Memory B cell (primary cell): ENCODE measurements around the gene SLC5A1.

Source experiments
- ATAC-seq: fragments of 150-1000 bp; cut with Tn5 transposase; 2 replicates; pipeline ENCODE4 v1.10.0; 2021; ENCODE audit warnings: low read depth, mild to moderate bottlenecking, moderate library complexity
- DNase-seq, 2 donors: peaks; one replicate each; pipeline ENCODE4 v3.0.0; 2022; ENCODE audit warnings: low spot score in 2 of 2
- H3K27ac Mint-ChIP-seq: one replicate; pipeline ENCODE4 v1.8.0; 2022; ENCODE audit warnings: mild to moderate bottlenecking, moderate library complexity, mixed read lengths
- H3K27me3 Mint-ChIP-seq: one replicate; pipeline ENCODE4 v1.8.0; 2022; ENCODE audit warnings: mixed read lengths
- H3K36me3 Mint-ChIP-seq: one replicate; pipeline ENCODE4 v1.8.0; 2022; ENCODE audit warnings: mild to moderate bottlenecking, mixed read lengths
- H3K4me1 Mint-ChIP-seq: one replicate; pipeline ENCODE4 v1.8.0; 2022; ENCODE audit warnings: mixed read lengths
- H3K4me3 Mint-ChIP-seq: one replicate; pipeline ENCODE4 v1.8.0; 2022; ENCODE audit warnings: mild to moderate bottlenecking, moderate library complexity, mixed read lengths
- H3K9me3 Mint-ChIP-seq: one replicate; pipeline ENCODE4 v1.8.0; 2022; ENCODE audit warnings: mixed read lengths

SLC5A1 gene

DNA sequence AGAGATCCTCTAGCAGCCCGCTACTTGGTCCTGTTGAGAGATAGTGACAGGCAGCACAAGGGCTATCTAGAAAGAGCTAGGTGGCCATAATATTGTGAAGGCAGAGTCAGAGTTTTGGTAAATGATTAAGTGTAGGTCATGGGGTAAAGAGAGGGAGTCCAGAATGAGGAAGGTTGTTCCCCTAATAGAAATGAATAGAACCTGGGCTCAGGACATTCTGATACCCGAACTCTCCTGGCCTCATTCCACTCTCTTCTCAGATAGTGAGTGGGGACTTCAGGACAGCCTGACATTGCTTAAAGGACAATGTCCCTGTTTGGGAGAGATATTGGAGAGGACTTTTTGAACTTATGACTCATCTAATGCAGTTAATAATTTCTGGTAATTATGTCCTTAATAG is 20.6 kb downstream of the SLC5A1 start:
- Mint-ChIP-seq H3K4me3 (no peak overlapping the region), H3K9me3 (peaks cover 5% of the 10 kb centered on the region), H3K36me3 (peaks cover 3% of the 10 kb centered on the region), H3K27me3 (peaks cover 25% of the 10 kb centered on the region), H3K4me1 (no peaks in the 10 kb centered on the region), H3K27ac (no peak overlapping the region)
- no peak for DNase-seq
- ATAC-seq, result no peak

DNA sequence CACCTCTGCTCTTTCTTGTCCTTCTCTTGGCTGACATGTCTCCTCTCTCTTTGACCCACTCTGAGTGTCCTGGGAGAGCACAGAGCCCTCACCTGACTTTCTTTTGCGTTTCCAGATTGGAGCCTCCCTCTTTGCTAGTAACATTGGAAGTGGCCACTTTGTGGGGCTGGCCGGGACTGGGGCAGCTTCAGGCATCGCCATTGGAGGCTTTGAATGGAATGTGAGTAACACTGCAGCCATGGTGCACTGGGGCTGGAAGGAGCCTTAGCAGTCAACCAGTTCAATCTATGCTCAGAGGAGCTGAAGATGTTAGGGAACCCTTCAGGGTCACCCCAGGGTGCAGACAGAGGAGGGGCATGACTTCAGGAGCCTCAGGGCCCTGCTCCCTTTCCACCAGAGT is 23.8 kb downstream of the SLC5A1 start:
- ATAC-seq (no peak), DNase-seq (no peak)
- no peak overlapping the region for H3K4me3 Mint-ChIP-seq
- H3K27ac Mint-ChIP-seq, result no peak overlapping the region
- H3K27me3 Mint-ChIP-seq, result peaks cover 22% of the 10 kb centered on the region
- peaks cover 2% of the 10 kb centered on the region for H3K4me1 Mint-ChIP-seq
- H3K36me3 Mint-ChIP-seq, result peaks cover 3% of the 10 kb centered on the region
- H3K9me3 Mint-ChIP-seq, result peaks cover 5% of the 10 kb centered on the region

DNA sequence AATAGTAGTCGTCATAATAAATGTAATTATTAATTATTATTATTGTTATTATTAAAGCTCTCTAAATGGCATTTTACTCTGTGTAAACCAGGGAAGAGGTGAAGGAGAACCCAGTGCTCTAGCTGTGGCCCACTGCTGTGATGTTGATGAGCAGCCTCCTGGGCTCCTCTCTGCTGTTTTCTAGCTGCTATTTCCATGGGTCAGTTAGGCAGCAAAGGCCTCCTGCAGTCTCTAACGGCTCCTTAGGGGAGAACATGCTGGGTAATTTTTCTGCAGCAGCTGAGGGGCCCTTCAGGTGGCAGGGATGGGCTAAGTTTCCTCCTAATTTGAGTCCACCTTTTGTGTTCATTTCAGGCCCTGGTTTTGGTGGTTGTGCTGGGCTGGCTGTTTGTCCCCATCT is 24.6 kb downstream of the SLC5A1 start:
- ATAC-seq, result no peak
- Mint-ChIP-seq H3K27ac (no peak overlapping the region), H3K4me1 (peaks cover 2% of the 10 kb centered on the region), H3K27me3 (peaks cover 21% of the 10 kb centered on the region), H3K4me3 (no peak overlapping the region), H3K9me3 (peaks cover 2% of the 10 kb centered on the region), H3K36me3 (no peaks in the 10 kb centered on the region)
- no peak for DNase-seq

DNA sequence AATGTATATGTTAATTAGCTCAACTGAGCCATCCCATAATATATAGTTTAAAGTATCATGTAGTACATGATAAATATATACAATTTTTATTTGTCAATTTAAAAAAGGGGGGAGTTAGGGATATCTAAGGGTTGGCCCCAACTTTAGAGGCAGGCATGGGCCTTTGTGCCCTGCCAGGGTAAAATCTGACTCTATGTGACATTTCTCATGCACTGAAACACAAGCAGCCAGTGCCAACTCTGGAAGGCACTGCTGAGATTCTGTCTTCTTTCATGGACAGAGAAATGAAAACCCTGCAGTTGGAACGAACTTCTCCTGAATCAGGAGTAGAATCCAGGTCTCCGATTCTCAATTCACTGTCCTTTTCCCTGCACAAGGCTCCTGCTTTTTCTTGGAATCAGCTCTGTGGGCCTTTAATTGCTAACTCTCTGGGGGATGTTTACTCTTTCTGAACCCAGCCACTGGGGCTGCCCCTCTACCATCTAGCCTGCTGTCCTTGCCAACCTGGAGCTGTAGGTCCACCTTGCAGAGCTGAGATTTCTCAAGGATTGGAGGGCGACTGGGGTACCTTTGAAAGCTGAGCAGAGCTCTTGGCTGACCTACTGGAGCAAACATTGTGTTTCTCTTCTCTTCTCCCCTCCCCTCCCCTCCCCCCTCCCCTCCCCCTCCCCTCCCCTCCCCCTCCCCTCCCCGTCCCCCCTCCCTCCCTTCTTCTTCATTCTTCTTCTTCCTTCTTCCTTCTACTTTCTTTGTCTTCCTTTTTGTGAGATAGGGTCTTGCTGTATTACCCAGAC is 26.7 kb downstream of the SLC5A1 start:
- ATAC-seq (no peak), DNase-seq (no peak)
- Mint-ChIP-seq H3K36me3 (no peaks in the 10 kb centered on the region), H3K27ac (no peak overlapping the region), H3K4me3 (no peak overlapping the region), H3K27me3 (peaks cover 19% of the 10 kb centered on the region), H3K9me3 (no peaks in the 10 kb centered on the region), H3K4me1 (peaks cover 2% of the 10 kb centered on the region)

DNA sequence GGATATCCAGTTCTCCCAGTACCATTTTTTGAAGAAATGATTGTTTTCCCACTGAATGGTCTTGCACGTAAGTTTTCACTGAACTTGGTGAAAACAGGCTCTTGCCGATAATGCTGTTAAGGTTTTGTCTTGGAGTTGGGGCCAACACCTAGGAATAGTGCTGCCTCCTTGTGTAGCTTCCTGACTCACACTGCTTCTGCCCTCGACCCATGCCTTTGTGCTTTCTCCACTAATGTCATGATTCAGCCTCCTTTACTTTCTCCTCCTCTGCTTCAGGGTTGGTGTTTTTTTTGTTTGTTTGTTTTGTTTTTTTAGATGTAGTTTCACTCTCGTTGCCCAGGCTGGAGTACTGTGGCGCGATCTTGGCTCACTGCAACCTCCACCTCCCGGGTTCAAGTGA is 30.2 kb downstream of the SLC5A1 start:
- H3K27me3 Mint-ChIP-seq, result peaks cover 24% of the 10 kb centered on the region
- no peak overlapping the region for H3K27ac Mint-ChIP-seq
- H3K4me3 Mint-ChIP-seq, result no peak overlapping the region
- peaks cover 2% of the 10 kb centered on the region for H3K4me1 Mint-ChIP-seq
- ATAC-seq (no peak), DNase-seq (no peak)
- no peaks in the 10 kb centered on the region for H3K9me3 Mint-ChIP-seq
- no peaks in the 10 kb centered on the region for H3K36me3 Mint-ChIP-seq

DNA sequence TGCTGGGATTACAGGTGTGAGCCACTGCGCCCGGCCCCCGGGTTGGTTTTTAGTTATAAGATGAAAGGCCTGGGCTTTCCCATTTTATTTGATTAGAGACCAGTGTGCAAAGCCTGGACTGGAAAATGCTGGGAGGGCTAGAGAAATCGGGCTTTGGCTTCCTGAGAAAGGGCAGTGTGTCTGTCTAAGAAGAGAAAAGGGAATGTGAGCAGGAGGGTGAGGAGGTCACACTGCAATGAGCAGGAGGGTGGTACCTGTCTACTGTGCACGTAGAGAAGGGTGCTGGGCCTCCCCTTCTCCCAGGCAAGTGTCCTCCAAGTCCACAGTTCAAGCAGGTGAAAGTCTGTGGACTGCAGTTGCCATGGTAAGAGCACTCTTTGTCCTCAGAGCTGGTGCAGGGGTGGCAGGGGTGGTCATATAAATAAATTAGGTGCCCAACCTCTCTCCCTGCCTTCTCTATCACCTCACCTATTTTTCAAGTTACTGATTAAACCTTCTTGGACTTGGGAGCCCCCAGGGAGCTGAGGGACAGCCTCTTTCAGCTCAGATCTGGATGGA is 30.8 kb downstream of the SLC5A1 start:
- Mint-ChIP-seq H3K9me3 (no peaks in the 10 kb centered on the region), H3K27ac (no peak overlapping the region), H3K27me3 (peaks cover 22% of the 10 kb centered on the region), H3K4me1 (peaks cover 2% of the 10 kb centered on the region), H3K36me3 (no peaks in the 10 kb centered on the region), H3K4me3 (no peak overlapping the region)
- ATAC-seq (no peak), DNase-seq (no peak)

DNA sequence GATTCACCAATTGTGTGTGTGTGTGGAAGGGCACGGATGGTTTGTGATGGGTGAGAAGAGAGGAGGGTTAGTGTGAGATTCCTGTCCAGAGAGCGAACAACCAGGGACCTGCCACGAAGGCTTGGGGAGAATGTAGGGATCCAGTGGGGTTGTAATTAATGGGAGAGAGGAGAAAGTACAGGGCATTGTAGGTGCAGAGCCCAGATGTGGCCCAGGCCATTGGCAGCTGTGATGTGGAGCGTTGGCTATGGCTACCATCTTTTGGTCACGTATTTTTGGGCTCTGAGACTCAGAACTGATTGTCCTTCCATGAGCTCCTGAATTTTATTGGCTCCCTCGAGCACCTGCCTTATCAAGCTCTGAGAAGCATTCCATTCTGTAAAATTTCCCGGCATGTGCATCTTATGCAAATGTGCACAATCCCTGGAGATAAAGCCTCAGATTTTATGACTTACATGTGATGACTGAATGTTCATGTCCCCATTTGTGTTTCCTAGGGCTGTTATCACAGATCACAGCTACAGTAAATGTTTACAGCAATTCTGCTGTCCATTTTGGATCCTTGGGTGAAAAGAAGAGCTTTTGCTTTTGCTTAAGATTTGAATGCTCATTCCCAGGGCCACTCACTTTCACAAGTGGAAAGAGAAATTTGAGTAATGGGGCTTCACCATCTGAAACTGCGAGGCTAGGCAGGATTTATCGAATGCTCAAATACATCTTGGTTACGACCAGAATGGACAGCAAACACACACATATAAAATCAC is 33.1 kb downstream of the SLC5A1 start:
- no peaks in the 10 kb centered on the region for H3K36me3 Mint-ChIP-seq
- no peak overlapping the region for H3K4me3 Mint-ChIP-seq
- H3K27me3 Mint-ChIP-seq, result peaks cover 24% of the 10 kb centered on the region
- no peak for ATAC-seq
- no peak overlapping the region for H3K27ac Mint-ChIP-seq
- H3K4me1 Mint-ChIP-seq, result no peaks in the 10 kb centered on the region
- no peak for DNase-seq
- no peaks in the 10 kb centered on the region for H3K9me3 Mint-ChIP-seq

DNA sequence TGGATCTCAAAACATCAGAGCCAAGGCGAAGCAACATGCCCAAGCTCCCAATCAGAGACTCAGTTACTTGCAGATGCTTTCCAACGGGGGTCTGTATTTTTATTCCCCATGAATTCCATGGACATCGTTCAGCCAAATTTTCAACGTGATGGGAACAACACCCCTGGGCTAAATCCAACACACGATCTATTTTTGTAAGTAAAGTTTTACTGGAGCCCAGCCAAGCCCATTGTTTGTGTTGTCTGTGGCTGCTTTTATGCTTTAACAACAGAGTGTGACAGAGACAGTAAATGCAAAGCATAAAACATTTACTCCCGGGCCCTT is 33.7 kb downstream of the SLC5A1 start:
- no peak for ATAC-seq
- H3K4me3 Mint-ChIP-seq, result no peak overlapping the region
- no peaks in the 10 kb centered on the region for H3K4me1 Mint-ChIP-seq
- H3K27ac Mint-ChIP-seq, result no peak overlapping the region
- no peaks in the 10 kb centered on the region for H3K9me3 Mint-ChIP-seq
- no peak for DNase-seq
- H3K36me3 Mint-ChIP-seq, result no peaks in the 10 kb centered on the region
- peaks cover 23% of the 10 kb centered on the region for H3K27me3 Mint-ChIP-seq

DNA sequence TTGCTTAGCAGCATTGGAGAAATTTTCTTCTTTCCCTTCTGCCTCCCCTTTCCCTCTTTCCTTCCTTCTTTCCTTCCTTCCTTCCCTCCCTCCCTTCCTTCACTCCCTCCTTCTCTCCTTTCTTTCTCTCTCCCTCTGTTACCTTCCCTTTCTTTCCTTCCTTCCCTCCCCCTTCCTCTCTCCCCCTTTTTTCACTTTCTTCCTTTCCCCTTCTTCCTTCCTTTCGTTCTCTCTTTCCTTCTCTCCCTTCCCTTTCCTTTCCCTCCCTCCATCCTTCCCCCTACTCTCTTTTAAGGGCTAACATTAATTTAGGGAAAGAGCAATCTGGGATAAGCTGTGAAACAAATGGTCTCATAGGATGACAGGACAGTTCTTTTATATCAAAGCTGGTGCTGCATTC is 34.1 kb downstream of the SLC5A1 start:
- Mint-ChIP-seq H3K27me3 (peaks cover 21% of the 10 kb centered on the region), H3K4me3 (no peak overlapping the region), H3K4me1 (no peaks in the 10 kb centered on the region), H3K9me3 (no peaks in the 10 kb centered on the region), H3K36me3 (no peaks in the 10 kb centered on the region), H3K27ac (no peak overlapping the region)
- DNase-seq (no peak), ATAC-seq (no peak)

DNA sequence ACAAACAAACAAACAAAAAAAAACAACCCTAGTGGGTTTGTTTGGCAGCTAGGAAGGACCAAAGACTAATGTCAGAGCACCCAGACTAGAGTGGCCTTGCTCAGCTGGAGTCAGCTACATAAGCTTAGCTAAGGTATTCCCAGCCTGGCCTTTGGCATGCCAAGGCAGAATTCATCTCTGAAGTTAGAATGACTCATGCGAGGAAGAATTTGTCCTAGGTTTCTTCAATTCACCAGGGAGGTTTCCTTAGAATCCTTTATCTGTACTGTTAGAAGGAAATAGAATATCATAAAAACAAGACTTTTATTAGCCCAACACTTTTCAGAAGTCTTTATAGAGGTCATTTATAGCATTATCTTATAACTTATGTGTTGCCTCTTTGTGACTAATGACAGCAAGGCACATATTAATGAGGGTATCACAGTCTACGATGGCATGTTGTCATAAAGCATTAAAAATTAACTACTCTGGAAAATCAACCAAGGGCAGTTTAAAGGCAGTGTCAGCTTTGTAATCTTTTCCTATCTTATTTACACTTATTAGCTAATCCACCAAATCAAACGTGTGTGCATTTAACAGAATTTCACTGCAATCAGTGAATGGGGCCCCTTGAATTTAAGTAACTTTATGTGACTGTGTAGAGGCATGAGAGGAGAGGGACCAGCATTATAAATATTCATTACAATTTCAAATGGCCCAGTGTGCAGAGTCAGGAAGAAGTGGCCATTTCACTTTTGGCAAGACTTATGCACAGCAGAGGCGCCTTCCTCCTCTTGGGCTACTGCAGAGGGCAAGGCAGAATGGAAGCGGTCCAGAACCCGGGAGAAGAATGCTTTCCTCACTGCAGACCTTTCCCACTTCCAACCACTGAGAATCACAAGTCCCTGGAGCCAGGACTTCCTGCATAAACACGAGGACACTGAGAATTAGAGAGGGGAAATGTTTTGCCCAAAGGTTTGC is 36.3 kb downstream of the SLC5A1 start:
- ATAC-seq, result no peak

DNA sequence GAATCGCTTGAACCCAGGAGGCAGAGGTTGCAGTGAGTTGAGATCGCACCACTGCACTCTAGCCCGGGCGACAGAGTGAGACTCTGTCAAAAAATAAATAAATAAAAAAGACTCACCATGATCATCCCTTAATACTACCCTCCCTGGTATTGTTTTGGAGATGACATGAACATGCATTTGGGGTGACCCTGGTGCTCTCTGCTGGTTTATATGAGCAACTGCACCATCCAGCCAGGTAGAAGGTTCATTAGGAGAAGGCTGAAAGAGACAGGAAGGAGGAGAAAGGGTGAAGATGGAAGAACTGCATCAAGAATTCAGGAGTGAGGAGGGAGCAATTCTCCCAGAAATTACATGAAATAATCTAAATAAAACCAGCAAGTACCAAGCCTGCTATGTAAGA is 37.8 kb downstream of the SLC5A1 start:
- no peak for DNase-seq
- Mint-ChIP-seq H3K4me3 (no peak overlapping the region), H3K4me1 (no peaks in the 10 kb centered on the region), H3K27me3 (peaks cover 12% of the 10 kb centered on the region), H3K9me3 (no peaks in the 10 kb centered on the region), H3K36me3 (no peaks in the 10 kb centered on the region), H3K27ac (no peak overlapping the region)
- peak; percentile 42 for ATAC-seq

More for the DNA sequence above, 36.3 kb downstream of the SLC5A1 start:
- Mint-ChIP-seq H3K9me3 (no peaks in the 10 kb centered on the region), H3K4me1 (no peaks in the 10 kb centered on the region), H3K27me3 (peaks cover 16% of the 10 kb centered on the region), H3K4me3 (no peak overlapping the region), H3K27ac (no peak overlapping the region), H3K36me3 (no peaks in the 10 kb centered on the region)
- no peak for DNase-seq

DNA sequence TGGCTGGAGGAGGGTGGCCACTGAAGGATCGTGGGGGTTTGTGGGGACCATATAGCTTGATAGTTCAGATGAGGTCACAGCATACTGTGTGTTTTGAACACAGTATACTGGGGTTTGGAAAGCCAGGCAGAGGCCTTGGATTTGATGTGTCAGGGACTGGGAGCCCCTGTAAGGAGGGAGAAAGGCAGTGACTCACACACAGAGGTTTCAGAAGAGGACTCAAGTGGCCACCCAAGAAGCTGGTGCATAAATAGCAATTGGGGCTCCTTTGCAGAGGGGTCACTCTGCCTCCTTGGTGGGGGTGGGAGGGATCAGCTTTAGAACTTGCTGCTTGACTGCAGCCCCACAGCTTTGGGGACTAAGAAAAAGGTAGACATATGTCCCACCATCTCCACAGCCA is 39.3 kb downstream of the SLC5A1 start:
- Mint-ChIP-seq H3K27ac (no peak overlapping the region), H3K36me3 (no peaks in the 10 kb centered on the region), H3K27me3 (peaks cover 16% of the 10 kb centered on the region), H3K4me3 (no peak overlapping the region), H3K4me1 (no peaks in the 10 kb centered on the region), H3K9me3 (no peaks in the 10 kb centered on the region)
- DNase-seq (no peak), ATAC-seq (no peak)

DNA sequence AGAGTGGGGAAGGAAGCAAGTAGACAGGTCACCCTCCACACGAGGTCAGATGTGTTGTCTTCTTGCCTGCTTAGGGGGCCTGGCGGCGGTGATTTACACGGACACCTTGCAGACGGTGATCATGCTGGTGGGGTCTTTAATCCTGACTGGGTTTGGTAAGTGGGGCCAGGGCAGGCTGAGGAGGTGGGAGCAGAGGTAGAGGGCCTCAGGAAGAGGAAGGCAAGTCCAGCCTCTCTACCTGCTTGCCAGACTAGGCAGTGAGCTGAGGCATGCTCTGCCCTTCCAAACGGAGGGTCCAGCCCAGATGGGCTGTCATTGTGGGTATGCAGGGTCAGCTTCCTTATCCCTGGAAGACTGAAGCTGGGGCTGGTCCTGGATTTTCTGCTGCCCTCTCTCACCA is 39.9 kb downstream of the SLC5A1 start:
- no peak overlapping the region for H3K4me3 Mint-ChIP-seq
- peaks cover 16% of the 10 kb centered on the region for H3K27me3 Mint-ChIP-seq
- H3K27ac Mint-ChIP-seq, result no peak overlapping the region
- no peaks in the 10 kb centered on the region for H3K9me3 Mint-ChIP-seq
- DNase-seq (no peak), ATAC-seq (no peak)
- H3K36me3 Mint-ChIP-seq, result no peaks in the 10 kb centered on the region
- H3K4me1 Mint-ChIP-seq, result no peaks in the 10 kb centered on the region

DNA sequence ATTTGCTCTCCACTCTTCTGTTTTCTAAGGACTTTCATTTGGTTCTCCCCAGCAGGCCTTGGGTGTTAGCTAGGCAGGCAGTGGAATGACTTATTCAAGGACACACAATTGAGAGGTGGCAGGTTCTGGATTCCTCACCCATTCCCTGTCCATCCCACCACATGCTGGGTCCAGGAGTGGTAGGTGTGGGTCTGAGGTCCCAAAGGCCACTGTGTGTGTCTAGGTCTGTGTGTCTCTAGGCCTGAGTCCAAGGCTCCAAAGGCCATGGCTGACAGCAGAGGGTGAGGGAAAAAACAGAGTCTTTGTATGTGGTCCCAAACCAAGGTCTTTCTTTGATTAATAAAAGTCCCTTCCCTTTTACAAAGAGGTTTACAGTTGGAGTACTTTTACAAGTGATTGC is 40.8 kb downstream of the SLC5A1 start:
- H3K4me1 Mint-ChIP-seq, result no peaks in the 10 kb centered on the region
- ATAC-seq (no peak), DNase-seq (no peak)
- no peak overlapping the region for H3K27ac Mint-ChIP-seq
- H3K27me3 Mint-ChIP-seq, result peaks cover 20% of the 10 kb centered on the region
- H3K9me3 Mint-ChIP-seq, result no peaks in the 10 kb centered on the region
- H3K4me3 Mint-ChIP-seq, result no peak overlapping the region
- no peaks in the 10 kb centered on the region for H3K36me3 Mint-ChIP-seq
